ENCODE measurements around the gene FHL1.

DNA sequence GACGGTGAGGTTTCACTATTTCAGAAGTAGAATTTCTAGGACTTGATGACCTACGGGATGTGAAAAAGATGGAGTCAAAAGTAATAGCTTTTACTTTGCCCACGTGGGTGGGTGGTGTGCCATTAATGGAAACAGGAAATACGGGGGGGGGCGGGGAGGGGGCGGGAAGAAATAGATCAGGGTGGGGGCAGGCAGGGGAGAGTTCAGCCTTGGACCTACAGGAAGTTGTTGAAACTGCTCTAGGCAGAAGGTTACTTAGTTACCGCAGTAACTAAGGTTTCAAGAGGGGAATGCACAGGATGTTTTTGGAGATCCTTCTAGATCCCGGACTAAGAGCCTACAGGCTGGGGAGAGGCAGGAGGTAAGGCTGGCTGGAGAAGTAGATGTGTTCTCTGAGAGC is 3.6 kb upstream of the FHL1 start:
- TF ChIP-seq POLR2A (IDR thresholded peaks at IDR 0.05; ENCODE audit: low read length): no peak
- no peak for TF ChIP-seq GATA1 (IDR thresholded peaks at IDR 0.05; ENCODE audit: low read depth, low read length)
